PFSK-1 (cell line): Measurements from ENCODE around the gene CDX1.

ENCODE experiments used
- POLR2AphosphoS5 ChIP-seq: IDR thresholded peaks from 2 replicates; pipeline ENCODE4 v1.6.1; 2012; ENCODE audit warnings: low read depth, mild to moderate bottlenecking, control low read depth, low read length, moderate library complexity
- REST ChIP-seq, 2 experiments: IDR thresholded peaks; 2 replicates each; pipeline versions ENCODE4 v1.6.1 to v1.8.0; 2011 to 2012; ENCODE audit warnings: low read depth in 2 of 2, low read length in 2 of 2, control low read depth in 1 of 2, inconsistent platforms in 1 of 2, mild to moderate bottlenecking in 1 of 2, moderate library complexity in 1 of 2; ENCODE audit not compliant: insufficient read depth in 1 of 2
- SIN3A ChIP-seq: IDR thresholded peaks from 2 replicates; pipeline ENCODE4 v1.6.1; 2012; ENCODE audit warnings: mild to moderate bottlenecking, low read length, moderate library complexity, borderline replicate concordance; ENCODE audit not compliant: insufficient read depth

GRCh38 chr5:150118561-150119229 is 47.9 kb upstream of the CDX1 start:
- TF ChIP-seq POLR2AphosphoS5: no peak
- TF ChIP-seq REST (IDR thresholded peaks at IDR 0.05; ENCODE audit: insufficient read depth in 1 of 2, low read depth in 2 of 2, low read length in 2 of 2): no peak
- TF ChIP-seq SIN3A: no peak
